GM12864 (cell line): ENCODE results near the gene PTPRT.

ENCODE experiments used
- DNase-seq: peaks from one replicate; pipeline ENCODE4 v3.0.0-alpha.2; 2011; ENCODE audit warnings: low read depth
- H3K4me3 ChIP-seq: 2 replicates; pipeline ENCODE4 v1.5.1; 2011; ENCODE audit warnings: mild to moderate bottlenecking, low read depth, low read length, control low read depth
- TF ChIP-seq, protein P1 (sequence below): IDR thresholded peaks from 2 replicates; pipeline ENCODE4 v1.5.1; 2011; ENCODE audit warnings: low read depth, mild to moderate bottlenecking, moderate library complexity, low read length, control low read depth, inconsistent platforms; ENCODE audit errors: missing control alignments

Gene PTPRT

DNA sequence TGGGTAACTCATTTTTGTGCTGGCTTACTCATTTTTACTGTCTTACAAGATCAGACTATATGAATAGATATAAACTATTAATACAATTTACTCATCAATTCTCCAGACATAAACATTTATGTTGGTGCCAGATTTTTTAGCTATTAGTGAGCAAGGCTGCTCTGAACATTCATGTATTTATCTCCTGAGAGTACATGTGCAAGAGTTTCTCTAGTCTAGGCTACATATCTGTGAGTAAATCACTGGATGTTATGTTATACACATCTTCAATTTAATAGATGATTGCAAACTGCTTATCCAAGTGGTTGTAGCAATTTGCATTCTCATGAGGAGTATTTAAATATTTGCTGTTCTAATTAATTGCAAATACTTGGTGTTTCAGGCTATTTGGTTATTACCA is 687.1 kb downstream of the PTPRT start:
- no peak for DNase-seq
- no peak overlapping the region for H3K4me3 ChIP-seq
- TF ChIP-seq, protein P1, sequence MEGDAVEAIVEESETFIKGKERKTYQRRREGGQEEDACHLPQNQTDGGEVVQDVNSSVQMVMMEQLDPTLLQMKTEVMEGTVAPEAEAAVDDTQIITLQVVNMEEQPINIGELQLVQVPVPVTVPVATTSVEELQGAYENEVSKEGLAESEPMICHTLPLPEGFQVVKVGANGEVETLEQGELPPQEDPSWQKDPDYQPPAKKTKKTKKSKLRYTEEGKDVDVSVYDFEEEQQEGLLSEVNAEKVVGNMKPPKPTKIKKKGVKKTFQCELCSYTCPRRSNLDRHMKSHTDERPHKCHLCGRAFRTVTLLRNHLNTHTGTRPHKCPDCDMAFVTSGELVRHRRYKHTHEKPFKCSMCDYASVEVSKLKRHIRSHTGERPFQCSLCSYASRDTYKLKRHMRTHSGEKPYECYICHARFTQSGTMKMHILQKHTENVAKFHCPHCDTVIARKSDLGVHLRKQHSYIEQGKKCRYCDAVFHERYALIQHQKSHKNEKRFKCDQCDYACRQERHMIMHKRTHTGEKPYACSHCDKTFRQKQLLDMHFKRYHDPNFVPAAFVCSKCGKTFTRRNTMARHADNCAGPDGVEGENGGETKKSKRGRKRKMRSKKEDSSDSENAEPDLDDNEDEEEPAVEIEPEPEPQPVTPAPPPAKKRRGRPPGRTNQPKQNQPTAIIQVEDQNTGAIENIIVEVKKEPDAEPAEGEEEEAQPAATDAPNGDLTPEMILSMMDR: no peak

DNA sequence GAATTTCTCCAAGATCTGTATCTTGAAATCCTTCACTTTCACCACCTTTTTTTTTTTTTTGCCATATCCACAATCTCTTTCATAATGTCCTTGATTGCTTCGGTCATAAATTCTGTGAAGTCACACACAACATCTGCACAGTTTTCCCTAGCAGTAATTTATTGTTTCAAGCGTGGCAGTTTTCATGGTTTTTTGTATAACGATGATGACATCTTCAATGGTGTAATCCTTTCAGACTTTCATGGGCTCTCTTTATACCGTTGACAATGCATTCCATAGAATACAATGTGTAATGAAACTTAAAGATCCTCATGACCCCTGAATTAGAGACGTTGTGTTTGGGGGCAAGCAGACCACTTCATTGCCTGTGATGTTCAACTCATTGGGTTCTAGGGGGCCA is 693.1 kb downstream of the PTPRT start:
- no peak overlapping the region for H3K4me3 ChIP-seq
- no peak for DNase-seq
- TF ChIP-seq, protein P1: no peak

- no peak overlapping the region for H3K4me3 ChIP-seq
- TF ChIP-seq, protein P1: no peak
- no peak for DNase-seq
Measured at GRCh38 chr20:42494290-42494689, 695.4 kb downstream of the PTPRT start.

DNA sequence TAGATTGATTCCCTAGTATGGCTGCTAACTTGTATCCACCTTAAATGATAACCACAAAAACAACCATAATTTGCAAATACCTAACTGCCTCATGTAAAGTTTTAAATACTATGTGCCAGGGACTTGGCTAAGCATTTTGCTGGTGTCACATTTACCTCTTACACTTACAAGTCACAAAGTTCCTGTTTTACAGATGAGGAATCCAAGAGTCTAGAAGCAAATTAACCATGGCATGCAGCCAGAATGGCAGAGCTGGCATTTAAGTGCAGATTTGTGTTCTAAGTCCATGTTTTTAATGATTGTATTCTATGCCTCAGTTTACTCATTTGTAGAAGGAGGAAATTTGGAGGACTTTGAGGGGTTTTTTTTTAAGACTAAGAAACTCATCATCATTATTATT is 696.7 kb downstream of the PTPRT start:
- TF ChIP-seq, protein P1: no peak
- no peak for DNase-seq

GRCh38 chr20:42492290-42492689 is 697.4 kb downstream of the PTPRT start:
- H3K4me3 ChIP-seq: no peak overlapping the region
- no peak for DNase-seq
- TF ChIP-seq, protein P1: no peak

More for the DNA sequence above, 696.7 kb downstream of the PTPRT start:
- no peak overlapping the region for H3K4me3 ChIP-seq

GRCh38 chr20:42485556-42485955 is 704.1 kb downstream of the PTPRT start:
- no peak overlapping the region for H3K4me3 ChIP-seq
- TF ChIP-seq, protein P1: no peak
- no peak for DNase-seq

GRCh38 chr20:42484790-42485375 is 704.8 kb downstream of the PTPRT start:
- no peak overlapping the region for H3K4me3 ChIP-seq
- TF ChIP-seq, protein P1: no peak
- DNase-seq: no peak
